ENCODE data around the gene SYT14.
"Not testable (repeated sequence)": the region's sequence is repeated elsewhere in the genome, so short reads cannot be mapped to it uniquely, and the experiment has no call there.

Gene SYT14

GRCh38 chr1:209945377-209945776 lies 7.4 kb downstream of the SYT14 start:
- no peak for DNase-seq

- DNase-seq: no peak
These were observed 10.1 kb downstream of the SYT14 start for GRCh38 chr1:209948155-209948554.

- DNase-seq: no peak
These were observed 18.1 kb downstream of the SYT14 start for GRCh38 chr1:209956116-209956515.

- DNase-seq: no peak
These were observed 21.6 kb downstream of the SYT14 start for GRCh38 chr1:209959623-209960022.

GRCh38 chr1:209960926-209961325 lies 22.9 kb downstream of the SYT14 start:
- no peak for DNase-seq

- DNase-seq: no peak
These were observed 24.4 kb downstream of the SYT14 start for GRCh38 chr1:209962388-209962787.

- no peak for DNase-seq
These were observed 24.8 kb downstream of the SYT14 start for GRCh38 chr1:209962856-209963255.

- no peak for DNase-seq
These were observed 28.0 kb downstream of the SYT14 start for GRCh38 chr1:209965996-209966395.

GRCh38 chr1:209978721-209979120 lies 40.7 kb downstream of the SYT14 start:
- DNase-seq: not testable (repeated sequence)

- no peak for DNase-seq
These were observed 45.9 kb downstream of the SYT14 start for GRCh38 chr1:209983953-209984352.

- DNase-seq: no peak
These were observed 47.0 kb downstream of the SYT14 start for GRCh38 chr1:209985002-209985401.

GRCh38 chr1:209988706-209989105 lies 50.7 kb downstream of the SYT14 start:
- no peak for DNase-seq

GRCh38 chr1:209989525-209989924 lies 51.5 kb downstream of the SYT14 start:
- no peak for DNase-seq

GRCh38 chr1:209993061-209993830 lies 55.2 kb downstream of the SYT14 start:
- no peak for DNase-seq

GRCh38 chr1:209996348-209996747 lies 58.3 kb downstream of the SYT14 start:
- DNase-seq: no peak

- no peak for DNase-seq
These were observed 61.0 kb downstream of the SYT14 start for GRCh38 chr1:209999005-209999404.

GRCh38 chr1:210001751-210002150 lies 63.7 kb downstream of the SYT14 start:
- no peak for DNase-seq

GRCh38 chr1:210003501-210003900 lies 65.5 kb downstream of the SYT14 start:
- no peak for DNase-seq

- DNase-seq: no peak
These were observed 72.1 kb downstream of the SYT14 start for GRCh38 chr1:210010161-210010560.

GRCh38 chr1:210021145-210021860 lies 83.3 kb downstream of the SYT14 start:
- DNase-seq: no peak

- DNase-seq: no peak
These were observed 84.0 kb downstream of the SYT14 start for GRCh38 chr1:210022044-210022443.

- DNase-seq: no peak
These were observed 86.3 kb downstream of the SYT14 start for GRCh38 chr1:210024282-210024681.

GRCh38 chr1:210024996-210025395 lies 87.0 kb downstream of the SYT14 start:
- DNase-seq: no peak

- no peak for DNase-seq
These were observed 87.9 kb downstream of the SYT14 start for GRCh38 chr1:210025870-210026269.

- no peak for DNase-seq
These were observed 90.0 kb downstream of the SYT14 start for GRCh38 chr1:210027994-210028393.
